Activated CD8-positive, alpha-beta memory T cell treated with anti-CD3 and anti-CD28 coated beads, Interleukin-2, amount 50 U/mL, for 4 hours (primary cell): Measurements from ENCODE around the gene MRTFB.

Experiments used
- DNase-seq: peaks from one replicate; pipeline ENCODE4 v3.0.0-alpha.2; 2020

MRTFB gene

GRCh38 chr16:14069818-14070217 lies 1.3 kb upstream of the MRTFB start:
- no peak for DNase-seq

- no peak for DNase-seq
These were observed 603 bp upstream of the MRTFB start for GRCh38 chr16:14070555-14070876.

- no peak for DNase-seq
These were observed 605 bp downstream of the MRTFB start for GRCh38 chr16:14071576-14072271.

- no peak for DNase-seq
These were observed 1.2 kb downstream of the MRTFB start for GRCh38 chr16:14072360-14072759.

GRCh38 chr16:14074544-14074943 lies 3.4 kb downstream of the MRTFB start:
- no peak for DNase-seq

- DNase-seq = no peak
These were observed 6.8 kb downstream of the MRTFB start for GRCh38 chr16:14077918-14078317.

GRCh38 chr16:14086477-14086876 lies 15.4 kb downstream of the MRTFB start:
- no peak for DNase-seq

- DNase-seq = no peak
These were observed 16.1 kb downstream of the MRTFB start for GRCh38 chr16:14087181-14087580.

GRCh38 chr16:14087590-14088154 lies 16.6 kb downstream of the MRTFB start:
- DNase-seq = no peak

- no peak for DNase-seq
These were observed 17.1 kb downstream of the MRTFB start for GRCh38 chr16:14088155-14088753.

- DNase-seq = no peak
These were observed 18.2 kb downstream of the MRTFB start for GRCh38 chr16:14089283-14089823.

- DNase-seq = no peak
These were observed 21.4 kb downstream of the MRTFB start for GRCh38 chr16:14092561-14092960.

- DNase-seq = no peak
These were observed 24.9 kb downstream of the MRTFB start for GRCh38 chr16:14095883-14096551.

GRCh38 chr16:14097182-14097959 lies 26.3 kb downstream of the MRTFB start:
- no peak for DNase-seq

- DNase-seq = no peak
These were observed 27.0 kb downstream of the MRTFB start for GRCh38 chr16:14098081-14098480.

GRCh38 chr16:14100825-14101224 lies 29.7 kb downstream of the MRTFB start:
- no peak for DNase-seq

GRCh38 chr16:14101415-14101814 lies 30.3 kb downstream of the MRTFB start:
- DNase-seq = no peak

GRCh38 chr16:14102925-14103720 lies 32.0 kb downstream of the MRTFB start:
- no peak for DNase-seq

GRCh38 chr16:14104066-14104465 lies 32.9 kb downstream of the MRTFB start:
- no peak for DNase-seq

- DNase-seq = no peak
These were observed 34.7 kb downstream of the MRTFB start for GRCh38 chr16:14105760-14106375.

GRCh38 chr16:14106457-14106856 lies 35.3 kb downstream of the MRTFB start:
- no peak for DNase-seq

- DNase-seq = no peak
These were observed 35.8 kb downstream of the MRTFB start for GRCh38 chr16:14106961-14107360.
